Stimulated activated CD8-positive, alpha-beta memory T cell treated with anti-CD3 and anti-CD28 coated beads, Interleukin-2, amount 100 ng/mL, for 48 hours (primary cell): ENCODE measurements around the gene ARIH2.

Experiments
- DNase-seq, 2 donors: peaks; one replicate each; pipeline ENCODE4 v3.0.0-alpha.2; 2020; ENCODE audit warnings: low read depth in 2 of 2

Gene ARIH2

GRCh38 chr3:49020330-49021212, 101.9 kb downstream of the ARIH2 start:
- no peak for DNase-seq

GRCh38 chr3:49021213-49021812, 102.7 kb downstream of the ARIH2 start:
- DNase-seq, result peak; percentile 99

- DNase-seq, result peak; percentile 90 to 91
Observed at GRCh38 chr3:49021813-49022687, 103.4 kb downstream of the ARIH2 start, which contains the start of gene NDUFAF3. Gene NDUFAF3, plus strand, starts transcription at chr3:49022121. Its CDS starts 24 bp downstream, at chr3:49022145.

DNA sequence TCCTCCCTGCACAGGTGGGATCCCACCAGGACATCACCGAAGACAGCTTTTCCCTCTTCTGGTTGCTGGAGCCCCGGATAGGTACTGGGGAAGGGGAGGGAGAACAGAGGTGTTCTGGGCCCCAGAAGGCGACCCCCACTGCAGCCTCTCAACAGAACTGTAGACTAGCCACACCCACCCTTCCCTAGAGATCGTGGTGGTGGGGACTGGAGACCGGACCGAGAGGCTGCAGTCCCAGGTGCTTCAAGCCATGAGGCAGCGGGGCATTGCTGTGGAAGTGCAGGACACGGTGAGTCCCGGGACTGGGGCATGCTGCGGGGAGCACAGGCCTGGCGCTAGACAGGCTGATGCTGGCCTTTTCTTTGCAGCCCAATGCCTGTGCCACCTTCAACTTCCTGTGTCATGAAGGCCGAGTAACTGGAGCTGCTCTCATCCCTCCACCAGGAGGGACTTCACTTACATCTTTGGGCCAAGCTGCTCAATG, 104.1 kb downstream of the ARIH2 start:
- DNase-seq, result no peak

- no peak for DNase-seq
Observed at GRCh38 chr3:49023775-49024174, 105.1 kb downstream of the ARIH2 start.

DNA sequence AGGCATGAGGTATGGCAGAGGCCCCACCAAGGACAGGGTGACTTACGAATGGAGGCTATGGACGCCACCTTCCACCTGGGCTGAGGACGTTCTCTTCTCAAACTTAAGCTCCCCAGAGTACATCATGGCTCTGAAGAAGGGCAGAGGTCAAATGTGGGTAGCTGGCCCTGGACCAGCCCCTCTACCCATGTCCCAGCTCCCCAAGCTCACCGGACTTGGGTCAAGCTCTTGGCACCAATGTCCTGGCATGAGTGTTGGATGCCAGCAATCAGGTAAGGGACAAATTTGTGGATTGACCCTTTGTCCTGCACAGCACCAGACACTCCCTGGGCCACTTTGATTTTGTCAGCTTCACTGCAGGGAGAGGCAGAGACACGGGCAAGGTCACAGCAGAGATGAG, 105.8 kb downstream of the ARIH2 start:
- no peak for DNase-seq

DNA sequence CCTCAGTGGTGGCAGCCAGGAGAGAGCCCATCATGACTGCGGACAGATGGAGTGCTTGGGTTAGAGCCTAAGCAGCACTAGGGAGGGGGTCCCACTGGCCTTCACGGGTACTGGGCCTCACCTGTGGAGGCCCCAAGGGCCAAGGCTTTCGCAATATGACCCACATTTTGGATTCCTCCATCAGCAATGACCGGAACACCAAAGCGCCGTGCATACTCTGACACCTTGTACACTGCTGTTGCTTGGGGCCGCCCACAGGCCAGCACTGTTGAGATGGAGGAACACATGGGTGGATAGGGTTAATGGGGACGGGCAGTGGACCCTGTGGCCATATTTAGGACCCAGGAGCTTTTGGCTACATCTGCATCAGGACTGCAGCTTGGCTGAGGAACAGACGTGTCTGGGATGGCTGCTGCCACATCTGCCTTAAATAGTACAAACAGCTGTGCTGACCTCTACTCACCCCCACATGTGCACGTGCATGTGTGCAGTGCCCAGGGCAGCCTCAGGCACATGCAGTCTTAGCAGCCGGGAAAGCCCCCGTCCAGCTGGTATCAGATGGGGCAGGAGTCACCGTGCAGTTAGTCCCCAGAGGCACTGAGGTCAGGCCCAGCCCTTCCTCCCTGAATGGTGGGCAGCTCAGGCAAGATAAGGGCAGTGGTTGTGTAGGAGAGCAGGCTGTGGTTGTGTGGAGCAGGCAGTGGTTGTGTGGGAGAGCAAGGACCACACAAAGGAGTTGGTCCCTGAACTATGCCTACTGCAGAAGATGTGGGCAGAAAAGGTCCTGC, 106.6 kb downstream of the ARIH2 start:
- DNase-seq, result no peak

DNA sequence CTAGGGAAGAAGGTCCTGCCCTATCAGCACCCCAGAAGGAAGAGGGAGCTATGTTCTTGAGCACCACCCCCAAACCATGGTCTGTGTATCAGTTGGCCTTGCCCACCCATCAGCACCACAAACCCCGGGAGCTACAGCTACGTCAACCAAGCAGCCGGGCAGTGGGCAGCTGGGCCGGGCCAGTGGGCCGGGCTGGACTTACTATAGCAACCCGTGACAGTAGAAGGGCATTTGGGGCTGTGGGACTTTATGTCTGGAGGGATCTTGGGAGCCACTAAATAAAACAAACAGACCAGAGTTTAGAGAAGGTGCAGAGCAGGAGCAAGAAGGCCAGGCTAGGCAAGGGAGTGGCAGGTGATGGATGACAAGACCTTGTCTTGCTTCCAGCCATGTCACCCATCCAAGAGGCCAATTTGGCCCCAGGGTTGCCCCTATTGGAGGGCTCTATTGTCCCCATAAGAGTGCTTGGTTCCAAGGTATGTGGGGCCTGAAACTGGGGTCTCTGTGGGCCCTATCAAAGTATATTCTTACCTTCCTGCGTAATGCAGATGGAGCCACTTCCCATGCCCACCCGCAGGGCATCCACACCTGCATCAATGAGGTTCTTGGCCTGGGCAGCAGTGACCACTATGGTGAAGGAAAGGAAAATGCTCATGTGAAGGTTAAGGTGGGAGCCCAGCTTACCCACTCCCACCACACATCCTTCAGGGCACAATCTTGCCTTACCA, 107.3 kb downstream of the ARIH2 start:
- DNase-seq, result no peak

DNA sequence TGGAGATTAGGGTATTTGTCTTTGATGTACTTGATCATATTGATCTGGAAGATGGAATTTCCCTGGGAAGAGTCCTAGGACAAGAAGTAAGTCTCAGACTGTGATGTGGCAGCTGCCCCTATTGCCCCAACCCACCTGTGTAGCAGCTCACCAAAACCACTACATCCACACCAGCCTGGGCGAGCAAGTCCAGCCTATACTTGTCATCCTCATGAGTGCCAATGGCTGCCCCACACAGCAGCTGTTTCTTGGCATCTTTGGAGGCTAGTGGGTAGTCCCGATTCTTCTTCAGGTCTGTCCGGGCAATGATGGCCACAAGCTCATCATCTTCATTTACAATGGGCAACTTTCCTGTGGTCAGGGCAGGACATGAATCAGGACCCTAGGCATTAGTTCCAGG, 107.9 kb downstream of the ARIH2 start:
- DNase-seq, result no peak

DNA sequence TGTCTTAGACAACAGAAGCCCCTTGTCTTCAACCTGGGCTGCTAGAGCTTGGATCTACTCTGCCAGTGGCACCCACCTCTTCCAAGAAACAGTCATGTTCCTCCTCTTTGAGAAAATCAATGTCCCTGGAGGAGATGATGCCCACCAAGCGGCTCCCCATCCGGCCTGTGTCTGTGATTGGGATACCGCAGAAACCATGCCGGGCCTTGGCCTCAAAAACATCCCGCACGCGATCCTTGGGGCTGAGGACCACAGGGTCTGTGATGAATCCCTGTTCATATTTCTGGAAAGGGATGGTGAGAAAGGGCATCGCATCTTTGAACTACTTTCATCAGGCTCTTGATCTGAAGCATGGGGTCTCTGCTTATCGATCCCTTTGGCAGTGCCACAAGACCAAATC, 109.0 kb downstream of the ARIH2 start:
- no peak for DNase-seq

- DNase-seq, result no peak
Observed at GRCh38 chr3:49028298-49028672, 109.6 kb downstream of the ARIH2 start.

DNA sequence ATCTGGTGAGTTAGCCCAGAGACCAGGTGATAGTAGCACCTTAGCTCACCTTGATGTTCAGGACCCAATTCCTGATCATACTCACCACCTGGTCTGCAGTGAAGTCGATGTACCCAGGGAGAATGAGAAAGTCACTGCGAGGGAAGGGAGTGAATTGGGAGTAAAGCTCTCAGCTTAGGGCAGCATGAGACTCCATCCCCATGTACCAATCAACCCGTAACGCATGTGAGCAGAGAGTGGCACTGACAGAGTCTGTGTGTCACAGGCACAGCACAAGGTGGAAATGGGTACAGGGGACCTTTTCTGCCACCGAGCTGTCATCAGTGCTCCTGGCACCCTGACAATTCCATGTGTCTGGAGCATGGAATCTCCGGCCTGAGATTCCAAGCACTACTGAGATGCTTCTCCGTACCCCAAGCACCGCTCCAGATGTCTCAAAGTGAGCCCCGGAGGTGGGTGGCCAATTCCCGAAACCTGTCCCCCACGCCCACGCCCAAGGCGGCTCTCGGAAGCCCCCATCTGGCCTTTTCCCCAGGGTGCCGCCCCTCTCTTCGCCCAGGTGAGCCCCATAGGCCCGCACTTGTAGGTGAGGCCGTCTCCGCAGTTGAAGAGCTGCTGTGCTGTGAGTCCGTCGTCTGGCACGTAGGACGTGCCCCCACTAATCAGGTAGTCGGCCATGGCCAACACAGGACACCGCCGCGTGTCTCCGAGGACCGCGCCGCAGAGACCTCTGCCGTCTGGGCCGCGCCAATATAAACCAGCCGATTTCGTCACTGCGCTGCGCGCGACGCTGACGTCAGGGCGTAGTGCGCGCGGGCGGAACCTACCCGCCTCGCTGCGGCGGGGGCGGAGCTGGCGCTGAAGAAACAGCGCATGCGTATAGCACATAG, 110.3 kb downstream of the ARIH2 start, which contains the start of gene IMPDH2:
TSS of gene IMPDH2 (minus strand) at position 726 of the 890 bp plus-strand sequence. CDS start at position 678, 48 bp downstream.
- peak; percentile 89 to 91 for DNase-seq

DNA sequence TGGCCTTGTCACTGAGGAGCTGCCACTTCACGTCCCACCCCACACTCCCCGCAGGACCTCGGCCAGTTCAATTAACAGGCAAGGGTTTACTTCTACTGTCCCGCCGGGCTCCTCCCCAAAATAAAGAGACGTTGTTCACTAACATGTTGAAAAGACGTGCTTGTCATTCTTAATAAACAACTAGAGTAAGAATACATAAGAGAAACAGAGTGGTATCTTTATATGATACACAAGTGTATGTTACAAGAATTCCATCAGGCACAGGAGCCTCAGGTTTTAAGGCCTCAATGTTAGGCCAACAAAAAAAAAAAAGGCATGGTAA, 110.9 kb downstream of the ARIH2 start:
- no peak for DNase-seq

GRCh38 chr3:49030321-49030720, 111.7 kb downstream of the ARIH2 start:
- DNase-seq, result no peak

DNA sequence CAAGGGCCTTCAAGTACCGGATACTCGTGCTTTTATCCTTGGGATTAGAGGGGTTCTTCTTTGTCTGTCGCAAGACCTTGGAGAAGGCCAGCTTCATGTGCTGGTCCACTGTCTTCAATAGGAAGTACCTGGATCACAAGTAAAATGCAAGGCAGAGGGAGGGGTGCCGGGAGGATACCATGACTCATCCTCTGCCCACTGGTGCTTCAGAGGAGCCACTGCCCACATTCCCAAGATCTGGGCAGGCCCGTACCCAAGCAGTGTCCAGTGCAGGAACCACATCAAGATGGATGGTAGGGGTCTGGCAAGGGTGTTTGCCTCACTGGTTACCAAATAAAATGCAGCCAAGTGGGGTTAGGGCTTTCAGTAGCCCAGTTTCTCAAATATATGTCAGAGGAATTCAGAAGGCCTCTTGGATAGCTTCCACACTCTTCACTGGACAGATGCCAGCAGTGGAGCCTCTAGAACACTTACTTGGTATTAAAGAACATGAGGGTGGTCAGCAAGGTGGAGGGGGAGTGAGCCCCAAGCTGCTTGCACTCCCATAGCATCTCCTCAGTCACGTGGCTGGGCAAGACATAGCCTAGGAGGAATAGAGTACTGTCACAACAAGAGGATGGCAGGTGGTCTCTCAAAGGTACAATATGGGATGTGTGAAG, 114.1 kb downstream of the ARIH2 start:
- DNase-seq, result no peak

DNA sequence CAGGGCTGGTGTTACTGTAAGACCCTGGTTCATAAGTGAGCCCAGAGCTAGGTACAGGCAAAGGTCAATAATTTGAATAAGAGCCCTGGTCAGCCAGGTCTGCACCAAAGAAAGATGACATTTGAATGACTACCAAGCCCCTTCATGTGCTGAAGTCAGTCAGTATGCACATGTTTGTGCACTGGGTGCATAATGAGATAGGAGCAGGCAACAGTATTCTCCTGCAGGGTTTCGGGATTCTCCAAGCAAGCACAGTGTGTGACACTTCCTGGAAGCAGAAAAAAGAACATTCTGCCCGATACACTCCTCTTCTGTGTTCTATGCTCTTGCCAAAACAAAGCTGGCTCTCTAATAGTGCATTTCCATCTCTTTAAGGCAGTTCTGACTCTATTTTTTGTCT, 116.0 kb downstream of the ARIH2 start:
- no peak for DNase-seq

GRCh38 chr3:49035281-49035680, 116.6 kb downstream of the ARIH2 start:
- no peak for DNase-seq
